Measurements from ENCODE around the gene NACAD.

Gene NACAD

GRCh38 chr7:45084336-45084735 lies 4.4 kb downstream of the NACAD start:
- Histone ChIP-seq H3K9ac (ENCODE audit: low read length) (no peak overlapping the region), H3F3A (ENCODE audit: insufficient read depth, low read length) (0 out of 2 replicates have a peak, but pooled peaks cover 4% of the 10 kb centered on the region), H3K9me2 (ENCODE audit: low read depth, low read length) (no peaks in the 10 kb centered on the region), H3K4me3 (ENCODE audit: low read depth, low read length, poor library complexity, severe bottlenecking) (no peak overlapping the region), H3K4me1 (ENCODE audit: insufficient read depth, low read length, severe bottlenecking) (peaks cover 5% of the 10 kb centered on the region), H3K36me3 (ENCODE audit: insufficient read depth, low read length) (no peaks in the 10 kb centered on the region), H3K4me2 (ENCODE audit: low read length) (no peak overlapping the region), H3K27ac (ENCODE audit: low read depth, low read length, poor library complexity, severe bottlenecking) (no peak overlapping the region), H3K27me3 (ENCODE audit: insufficient read depth, low read length) (peaks cover 8% of the 10 kb centered on the region), H3K79me2 (ENCODE audit: insufficient read depth, low read length) (no peaks in the 10 kb centered on the region), H2AFZ (ENCODE audit: low read length) (no peak overlapping the region), H3K9me3 (ENCODE audit: low read length) (no peaks in the 10 kb centered on the region), H4K20me1 (ENCODE audit: insufficient read depth, low read length) (no peaks in the 10 kb centered on the region)
- no peak for TF ChIP-seq CTCF (IDR thresholded peaks at IDR 0.05; ENCODE audit: low read length)
- no peak for TF ChIP-seq EZH2 (IDR thresholded peaks at IDR 0.05; ENCODE audit: borderline replicate concordance, low read length)

GRCh38 chr7:45082831-45083331 lies 5.9 kb downstream of the NACAD start:
- Histone ChIP-seq H3F3A (ENCODE audit: insufficient read depth, low read length) (0 out of 2 replicates have a peak, but pooled peaks cover 4% of the 10 kb centered on the region), H2AFZ (ENCODE audit: low read length) (no peak overlapping the region), H3K79me2 (ENCODE audit: insufficient read depth, low read length) (no peaks in the 10 kb centered on the region), H3K36me3 (ENCODE audit: insufficient read depth, low read length) (peaks cover 3% of the 10 kb centered on the region; the same call in 1 of the 2 replicates), H3K9ac (ENCODE audit: low read length) (no peak overlapping the region), H3K4me1 (ENCODE audit: insufficient read depth, low read length, severe bottlenecking) (no peaks in the 10 kb centered on the region), H3K9me2 (ENCODE audit: low read depth, low read length) (no peaks in the 10 kb centered on the region), H3K4me2 (ENCODE audit: low read length) (no peak overlapping the region), H3K4me3 (ENCODE audit: low read depth, low read length, poor library complexity, severe bottlenecking) (no peak overlapping the region), H3K27ac (ENCODE audit: low read depth, low read length, poor library complexity, severe bottlenecking) (no peak overlapping the region), H3K9me3 (ENCODE audit: low read length) (no peaks in the 10 kb centered on the region), H3K27me3 (ENCODE audit: insufficient read depth, low read length) (peaks cover 8% of the 10 kb centered on the region), H4K20me1 (ENCODE audit: insufficient read depth, low read length) (no peaks in the 10 kb centered on the region)
- TF ChIP-seq CTCF (IDR thresholded peaks at IDR 0.05; ENCODE audit: low read length) (no peak), EZH2 (IDR thresholded peaks at IDR 0.05; ENCODE audit: borderline replicate concordance, low read length) (no peak)

- no peak for TF ChIP-seq EZH2 (IDR thresholded peaks at IDR 0.05; ENCODE audit: borderline replicate concordance, low read length)
- no peak for TF ChIP-seq CTCF (IDR thresholded peaks at IDR 0.05; ENCODE audit: low read length)
- Histone ChIP-seq H4K20me1 (ENCODE audit: insufficient read depth, low read length) (no peaks in the 10 kb centered on the region), H3K27me3 (ENCODE audit: insufficient read depth, low read length) (peaks cover 8% of the 10 kb centered on the region), H3K4me1 (ENCODE audit: insufficient read depth, low read length, severe bottlenecking) (no peaks in the 10 kb centered on the region), H3K9me2 (ENCODE audit: low read depth, low read length) (no peaks in the 10 kb centered on the region), H3K9me3 (ENCODE audit: low read length) (no peaks in the 10 kb centered on the region), H3K36me3 (ENCODE audit: insufficient read depth, low read length) (peaks cover 9% of the 10 kb centered on the region; the same call in 1 of the 2 replicates), H2AFZ (ENCODE audit: low read length) (no peak overlapping the region), H3K4me2 (ENCODE audit: low read length) (no peak overlapping the region), H3K27ac (ENCODE audit: low read depth, low read length, poor library complexity, severe bottlenecking) (no peak overlapping the region), H3K4me3 (ENCODE audit: low read depth, low read length, poor library complexity, severe bottlenecking) (no peak overlapping the region), H3K79me2 (ENCODE audit: insufficient read depth, low read length) (no peaks in the 10 kb centered on the region), H3F3A (ENCODE audit: insufficient read depth, low read length) (0 out of 2 replicates have a peak, but pooled peaks cover 4% of the 10 kb centered on the region), H3K9ac (ENCODE audit: low read length) (no peak overlapping the region)
These were observed 6.5 kb downstream of the NACAD start for GRCh38 chr7:45082031-45082830.

All from OCI-LY1 (cell line).